ENCODE measurements around the gene VPS72. TPM values are rescaled to one million over a fixed set of nuclear protein-coding genes. Genes with fewer than 3 reads are reported as not detected.

The VPS72 gene
- total and polyA plus RNA-seq, 2 donors (not counting 3 experiments of a cell fraction or from before 2014, with no cell fraction given), result 76.2 to 85.2 TPM

- no TSS peak for BruUV-seq (replicated peaks)
- Histone ChIP-seq H3K27me3 (ENCODE audit: control insufficient read depth in 2 of 2, insufficient read depth in 2 of 2, low read length in 2 of 2) (no peaks in the 10 kb centered on the region), H2AFZ (ENCODE audit: low read depth, low read length) (no peak within 1 kb of the TSS), H3K27ac (ENCODE audit: insufficient read depth, low read depth, low read length) (peak within 1 kb of the TSS; percentile 25), H3K4me1 (ENCODE audit: control insufficient read depth, extremely low read depth, insufficient read depth, low read length) (peaks cover 18% of the 10 kb centered on the region), H3K9ac (replicated peaks; ENCODE audit: extremely low read depth, insufficient read depth, low read length) (no peak within 1 kb of the TSS), H3K4me3 (replicated peaks in 1 of 3; ENCODE audit: insufficient read depth in 1 of 3, low read depth in 1 of 3, low read length in 3 of 3) (no peak within 1 kb of the TSS), H3K9me3 (replicated peaks; ENCODE audit: control insufficient read depth, insufficient read depth, low read length) (no peaks in the 10 kb centered on the region), H3K9me1 (replicated peaks; ENCODE audit: control insufficient read depth, extremely low read depth, insufficient read depth, low read length) (no peaks in the 10 kb centered on the region), H3K79me2 (ENCODE audit: control insufficient read depth, insufficient read depth, low read length) (no peaks in the 10 kb centered on the region), H3K4me2 (ENCODE audit: insufficient read depth, low read length) (peak within 1 kb of the TSS; percentile 52), H3K36me3 (ENCODE audit: control insufficient read depth in 2 of 2, extremely low read depth in 1 of 2, insufficient read depth in 2 of 2, low read length in 2 of 2) (peaks cover 2 to 13% of the 10 kb centered on the region in 2 experiments), H4K20me1 (replicated peaks; ENCODE audit: control insufficient read depth, extremely low read depth, insufficient read depth, low read length) (no peaks in the 10 kb centered on the region)
- no peak for DNase-seq (ENCODE audit: low read depth, low spot score)
- CTCF ChIA-PET, result interaction anchor here (0.5 to 11.7 kb wide), 13 partner anchors 8 to 186 kb away, joined by 3 to 623 read pairs (median 3); partner anchors contain the start of genes C1orf56, GABPB2 and TMOD4
- POLR2A ChIA-PET, result interaction anchor here (3.0 kb wide), 1 partner anchor 57 kb away, joined by 16 read pairs; no protein-coding TSS in a partner anchor
- dilution Hi-C loops (cut with MboI; ENCODE audit: extremely low pct_ligation_motif_present, low sequenced_read_pairs), result no loop called here
- FAIRE-seq, result no peak
- intact Hi-C loops (cut with micrococcal nuclease), result loop anchor here (1.0 kb wide), 2 partner anchors 57 to 86 kb away; partner anchors contain the start of gene GABPB2
- TF ChIP-seq FOS (IDR thresholded peaks at IDR 0.05; ENCODE audit: borderline replicate concordance, insufficient read depth, low read length), result no peak
- no peak for TF ChIP-seq POLR2A (IDR thresholded peaks at IDR 0.05; ENCODE audit: low read depth, low read length)
- TF ChIP-seq POLR2AphosphoS5 (IDR thresholded peaks at IDR 0.05; ENCODE audit: insufficient read depth, low read depth, low read length), result no peak
- no peak for TF ChIP-seq MAX (IDR thresholded peaks at IDR 0.05; ENCODE audit: insufficient read depth, insufficient read length)
- TF ChIP-seq MYC (IDR thresholded peaks at IDR 0.05; ENCODE audit: low read depth, low read length), result no peak
- TF ChIP-seq EZH2 (IDR thresholded peaks at IDR 0.05; ENCODE audit: borderline replicate concordance, low read depth, low read length, severe bottlenecking), result no peak
- no peak for TF ChIP-seq CTCF (IDR thresholded peaks at IDR 0.05; ENCODE audit: extremely low read depth in 1 of 2, insufficient read depth in 1 of 2, low read depth in 1 of 2, low read length in 2 of 2)
- no peak for TF ChIP-seq JUN (IDR thresholded peaks at IDR 0.05; ENCODE audit: borderline replicate concordance, insufficient read depth, insufficient read length, low read depth)
- no peak for TF ChIP-seq GATA2 (IDR thresholded peaks at IDR 0.05; ENCODE audit: insufficient read depth, insufficient read length, low read depth, low read length)
These were observed 33.5 kb downstream of the VPS72 start, which contains the start of gene TNFAIP8L2 for GRCh38 chr1:151156515-151156819. Gene TNFAIP8L2, plus strand, starts transcription at chr1:151156649. Its CDS starts 2,049 bp downstream, at chr1:151158698.
